ENCODE results near the gene ABAT.

The ABAT gene

GRCh38 chr16:8717892-8718415, 43.5 kb downstream of the ABAT start:
- no peak for DNase-seq (ENCODE audit: low read depth)

- no peak for DNase-seq (ENCODE audit: low read depth)
Measured at GRCh38 chr16:8718851-8719680, 44.6 kb downstream of the ABAT start.

- DNase-seq (ENCODE audit: low read depth) = no peak
Measured at GRCh38 chr16:8720080-8720966, 45.9 kb downstream of the ABAT start.

- no peak for DNase-seq (ENCODE audit: low read depth)
Measured at GRCh38 chr16:8720967-8721308, 46.5 kb downstream of the ABAT start.

- no peak for DNase-seq (ENCODE audit: low read depth)
Measured at GRCh38 chr16:8721336-8722024, 47.1 kb downstream of the ABAT start.

GRCh38 chr16:8722025-8722348, 47.6 kb downstream of the ABAT start:
- no peak for DNase-seq (ENCODE audit: low read depth)

- no peak for DNase-seq (ENCODE audit: low read depth)
Measured at GRCh38 chr16:8725513-8726178, 51.2 kb downstream of the ABAT start.

GRCh38 chr16:8727131-8727806, 52.9 kb downstream of the ABAT start:
- no peak for DNase-seq (ENCODE audit: low read depth)

- no peak for DNase-seq (ENCODE audit: low read depth)
Measured at GRCh38 chr16:8727857-8728618, 53.6 kb downstream of the ABAT start.

- no peak for DNase-seq (ENCODE audit: low read depth)
Measured at GRCh38 chr16:8729779-8730334, 55.4 kb downstream of the ABAT start.

- DNase-seq (ENCODE audit: low read depth) = no peak
Measured at GRCh38 chr16:8730335-8730915, 56.0 kb downstream of the ABAT start.

GRCh38 chr16:8733849-8734540, 59.6 kb downstream of the ABAT start:
- no peak for DNase-seq (ENCODE audit: low read depth)

- no peak for DNase-seq (ENCODE audit: low read depth)
Measured at GRCh38 chr16:8735574-8735973, 61.2 kb downstream of the ABAT start.

- no peak for DNase-seq (ENCODE audit: low read depth)
Measured at GRCh38 chr16:8736123-8736668, 61.8 kb downstream of the ABAT start.

- no peak for DNase-seq (ENCODE audit: low read depth)
Measured at GRCh38 chr16:8739151-8739550, 64.7 kb downstream of the ABAT start.

GRCh38 chr16:8739989-8740704, 65.7 kb downstream of the ABAT start:
- DNase-seq (ENCODE audit: low read depth) = no peak

GRCh38 chr16:8740775-8741355, 66.4 kb downstream of the ABAT start:
- DNase-seq (ENCODE audit: low read depth) = no peak

GRCh38 chr16:8741636-8742035, 67.2 kb downstream of the ABAT start:
- no peak for DNase-seq (ENCODE audit: low read depth)
